ENCODE data around the gene RXRA.
"Not testable (repeated sequence)": the region's sequence is repeated elsewhere in the genome, so short reads cannot be mapped to it uniquely, and the experiment has no call there.

The RXRA gene

GRCh38 chr9:134294153-134295071, 31.8 kb upstream of the RXRA start:
- no peak for DNase-seq

GRCh38 chr9:134295101-134295745, 31.0 kb upstream of the RXRA start:
- no peak for DNase-seq

GRCh38 chr9:134295746-134296250, 30.5 kb upstream of the RXRA start:
- DNase-seq: no peak

GRCh38 chr9:134296301-134297082, 29.8 kb upstream of the RXRA start:
- DNase-seq: no peak

DNA sequence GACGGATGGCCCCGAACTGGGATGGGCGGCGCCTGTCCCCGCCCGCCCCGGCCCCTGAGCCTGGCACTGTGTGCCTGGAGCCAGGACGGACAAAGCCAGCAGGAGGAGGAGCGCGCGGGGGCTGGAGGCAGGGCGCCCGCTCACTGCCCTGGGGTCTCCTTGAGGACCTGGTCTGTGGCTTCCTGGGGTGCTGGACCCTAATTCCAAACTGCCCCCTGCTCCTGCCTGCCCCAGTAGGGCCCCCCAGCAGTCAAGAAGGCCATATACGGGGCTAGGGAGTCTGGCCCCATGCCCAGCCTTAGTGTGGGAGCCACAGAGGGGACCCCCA, 29.2 kb upstream of the RXRA start:
- no peak for DNase-seq

GRCh38 chr9:134297576-134297975, 28.7 kb upstream of the RXRA start:
- no peak for DNase-seq

DNA sequence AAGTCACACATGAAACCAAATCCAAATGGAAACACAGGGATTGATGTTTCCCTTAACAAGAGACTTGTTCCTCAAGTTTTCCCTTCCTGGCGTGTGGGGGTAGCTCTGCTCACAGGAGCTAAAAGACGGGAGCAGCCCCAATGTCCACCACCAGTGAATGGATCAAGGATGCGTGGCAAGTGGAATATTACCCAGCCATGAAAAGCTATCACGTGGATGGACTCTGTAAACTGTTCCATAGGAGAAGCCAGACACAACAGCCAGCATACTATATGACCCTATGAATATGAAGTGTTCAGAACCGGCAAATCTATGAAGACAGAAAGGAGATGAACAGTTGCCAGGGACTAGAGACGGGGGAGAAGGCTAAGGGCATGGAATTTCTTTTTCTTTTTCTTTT, 28.3 kb upstream of the RXRA start:
- no peak for DNase-seq

DNA sequence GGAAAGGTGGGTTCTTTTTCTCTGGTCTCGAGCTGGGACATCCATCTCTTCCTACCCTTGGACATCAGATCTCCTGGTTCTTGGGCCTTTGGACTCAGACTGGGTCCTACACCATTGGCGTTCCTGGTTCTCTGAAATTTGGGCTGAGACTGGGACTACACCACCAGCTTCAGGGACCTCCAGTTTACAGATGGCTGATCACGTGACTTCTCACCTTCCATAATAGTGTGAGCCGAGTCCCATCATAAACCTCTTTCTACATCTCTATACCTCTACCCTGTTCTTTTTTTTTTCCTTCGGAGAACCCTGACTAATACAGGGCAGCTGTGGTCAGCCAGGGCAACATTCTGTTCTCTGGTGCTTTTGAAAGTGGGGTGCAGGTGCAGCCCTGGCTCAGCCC, 27.2 kb upstream of the RXRA start:
- no peak for DNase-seq

- no peak for DNase-seq
Measured at GRCh38 chr9:134299883-134300282, 26.4 kb upstream of the RXRA start.

DNA sequence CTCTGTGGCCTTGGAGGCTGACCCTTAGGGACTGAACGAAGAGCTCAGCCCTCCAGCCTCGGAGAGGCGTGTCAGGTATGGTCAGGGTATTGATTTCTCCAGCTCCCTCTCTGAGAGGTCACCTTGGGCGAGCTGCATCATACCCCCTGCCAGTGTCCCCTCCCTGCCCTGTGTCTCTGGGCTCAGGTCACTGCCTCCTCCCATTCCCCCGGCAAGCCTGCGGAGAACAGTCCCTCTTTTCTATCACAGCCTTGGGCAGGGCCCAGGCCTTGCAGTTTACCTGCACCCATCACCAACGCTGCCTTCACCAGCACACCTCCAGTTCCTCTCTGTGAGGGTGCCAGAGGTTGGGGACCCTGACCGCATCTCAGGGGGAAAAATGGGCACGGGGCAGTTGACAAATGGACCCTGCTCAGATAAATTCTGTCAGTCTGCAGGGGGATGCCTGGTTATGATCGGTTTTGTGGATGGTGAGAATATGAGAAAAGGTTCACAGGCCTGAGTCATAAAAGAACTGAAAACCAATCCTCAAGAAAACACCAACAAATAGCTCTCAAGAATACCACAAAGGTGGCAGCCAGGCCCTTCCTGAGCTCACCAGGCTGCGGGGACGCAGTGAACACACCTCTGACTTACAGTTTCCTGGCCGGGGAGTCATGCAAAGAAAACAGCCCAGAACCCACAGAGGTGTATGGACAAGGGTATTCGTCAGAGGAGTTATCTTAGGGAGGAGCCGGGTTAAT, 24.7 kb upstream of the RXRA start:
- DNase-seq: no peak

DNA sequence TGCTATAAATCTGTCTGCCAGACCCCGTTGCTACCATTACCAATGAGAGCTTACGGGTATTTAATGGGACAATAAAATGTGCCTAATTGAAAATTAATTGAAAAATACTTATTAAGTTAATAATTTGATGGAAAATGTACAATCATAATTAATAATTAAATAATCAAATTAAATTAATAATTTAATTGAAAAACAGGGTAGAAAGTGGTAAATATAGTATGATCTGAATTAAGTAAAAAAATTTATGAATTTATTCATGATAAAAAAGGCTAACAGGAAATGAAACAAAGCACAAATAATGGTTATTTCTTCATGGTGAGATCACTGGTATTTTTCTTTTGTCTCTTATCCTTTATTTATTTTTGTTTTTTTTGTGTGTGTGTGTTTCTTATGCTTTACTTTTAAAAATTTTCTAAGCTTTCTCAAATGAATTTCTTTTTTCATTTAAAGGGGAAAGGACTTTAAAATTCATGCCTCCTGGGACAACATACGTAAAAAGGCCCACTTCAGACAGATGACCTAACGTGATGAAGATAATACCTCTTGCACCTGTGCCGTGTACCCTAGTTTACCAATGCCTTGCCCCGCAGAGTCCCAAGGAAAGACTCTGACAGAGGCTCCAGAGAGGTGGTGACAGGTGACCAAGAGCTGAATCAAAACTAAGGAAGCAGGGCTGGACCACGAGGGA, 24.0 kb upstream of the RXRA start:
- DNase-seq: no peak

DNA sequence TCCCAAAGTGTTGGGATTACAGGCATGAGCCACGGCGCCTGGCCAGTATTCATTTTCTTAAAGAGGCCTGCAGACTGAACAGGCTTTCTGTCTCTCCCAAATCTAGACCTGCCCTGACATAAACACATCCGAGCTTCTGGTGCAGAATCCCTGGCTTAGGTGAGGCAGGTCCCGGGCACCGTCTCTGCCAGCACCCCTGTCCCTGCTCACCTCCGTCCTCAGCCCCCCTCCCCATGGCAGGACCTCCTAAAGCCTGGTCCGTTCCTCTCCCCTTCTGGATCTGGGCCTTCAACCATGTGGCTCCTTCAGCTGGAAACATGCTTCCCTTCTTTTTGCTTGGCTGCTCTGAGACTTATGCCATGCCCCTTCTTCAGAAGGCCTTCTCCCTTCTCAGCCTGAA, 22.7 kb upstream of the RXRA start:
- no peak for DNase-seq

- no peak for DNase-seq
Measured at GRCh38 chr9:134304261-134304660, 22.0 kb upstream of the RXRA start.

- no peak for DNase-seq
Measured at GRCh38 chr9:134304690-134305089, 21.6 kb upstream of the RXRA start.

GRCh38 chr9:134305533-134305932, 20.7 kb upstream of the RXRA start:
- no peak for DNase-seq

DNA sequence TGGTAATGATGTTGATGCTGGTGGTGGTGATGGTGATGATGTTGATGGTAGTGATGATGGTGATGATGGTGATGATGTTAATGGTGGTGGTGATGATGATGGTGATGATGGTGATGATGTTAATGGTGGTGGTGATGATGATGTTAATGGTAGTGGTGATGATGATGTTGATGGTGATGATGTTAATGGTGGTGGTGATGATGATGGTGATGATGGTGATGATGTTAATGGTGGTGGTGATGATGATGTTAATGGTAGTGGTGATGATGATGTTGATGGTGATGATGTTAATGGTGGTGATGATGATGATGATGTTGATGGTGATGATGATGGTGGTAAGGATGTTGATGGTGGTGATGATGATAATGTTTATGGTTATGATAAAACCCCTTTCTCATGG, 20.2 kb upstream of the RXRA start:
- not testable (repeated sequence) for DNase-seq

GRCh38 chr9:134306636-134307600, 19.3 kb upstream of the RXRA start:
- DNase-seq: no peak

GRCh38 chr9:134307674-134308638, 18.3 kb upstream of the RXRA start:
- no peak for DNase-seq

DNA sequence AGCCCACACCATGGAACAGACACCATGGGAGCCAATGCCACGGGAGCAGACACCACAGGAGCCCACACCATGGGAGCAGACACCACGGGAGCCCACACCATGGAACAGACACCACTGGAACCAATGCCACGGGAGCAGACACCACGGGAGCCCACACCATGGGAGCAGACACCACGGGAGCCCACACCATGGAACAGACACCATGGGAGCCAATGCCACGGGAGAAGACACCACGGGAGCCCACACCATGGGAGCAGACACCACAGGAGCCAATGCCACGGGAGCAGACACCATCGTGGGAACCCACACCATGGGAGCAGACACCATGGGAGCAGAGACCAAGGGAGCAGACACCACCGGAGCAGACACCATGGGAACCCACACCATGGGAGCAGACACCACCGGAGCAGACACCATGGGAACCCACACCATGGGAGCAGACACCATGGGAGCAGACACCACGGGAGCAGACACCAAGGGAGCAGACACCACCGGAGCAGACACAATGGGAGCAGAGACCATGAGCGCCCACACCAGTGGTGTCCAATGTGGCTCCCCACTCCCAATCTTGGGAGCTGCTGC, 17.5 kb upstream of the RXRA start:
- DNase-seq: not testable (repeated sequence)
